Adrenal gland (tissue), 5 donors: ENCODE results near the gene RHEX.

ENCODE experiments used
- CTCF ChIP-seq, 6 experiments: fragments of 450-650 bp in 4 of 6; fragments of 200-600 bp in 2 of 6; sonication (generic) in 1 of 6; IDR thresholded peaks; 1 replicate in 5 of 6; 2 replicates in 1 of 6; pipeline versions ENCODE4 v1.5.1 to v1.8.0; 2016 to 2021; ENCODE audit warnings: antibody characterized with exemption in 6 of 6, mild to moderate bottlenecking in 2 of 6, moderate library complexity in 1 of 6
- POLR2A ChIP-seq, 2 donors: fragments of 450-650 bp; IDR thresholded peaks; one replicate each; pipeline ENCODE4 v1.6.1; 2017; ENCODE audit warnings: antibody characterized with exemption in 2 of 2, mild to moderate bottlenecking in 2 of 2, moderate library complexity in 1 of 2
- donor health status: DM: no; HTN: no; CAD: no.

- TF ChIP-seq CTCF (IDR thresholded peaks at IDR 0.05) (no peak), POLR2A (IDR thresholded peaks at IDR 0.05) (no peak)
These were observed 49.4 kb downstream of the RHEX start for GRCh38 chr1:206102292-206102936.
